HCT116 (cell line): Measurements from ENCODE around the gene ING1. TPM values are rescaled to one million over a fixed set of nuclear protein-coding genes. Genes with fewer than 3 reads are reported as not detected.
A peak's percentile ranks its signal among the peaks of the same experiment; 100 is the strongest.

Source experiments
- ATAC-seq: fragments of 200-7000 bp; cut with Tn5 transposase; 2 replicates; pipeline ENCODE4 v1.9.1; 2020; ENCODE audit warnings: mild to moderate bottlenecking, moderate library complexity
- BruUV-seq: library from RNA; stranded (reverse); fragments of 400-500 nt; replicated peaks from 2 replicates; lab custom pipeline; 2021; lab: Mats Ljungman, UMichigan
- CTCF ChIA-PET: fragments of 300-600 bp; sonication (Branson Sonifier 250); formaldehyde crosslinking; loops from one replicate; lab custom pipeline; 2021; ENCODE audit warnings: antibody characterized with exemption; lab: Charles Lee
- POLR2A ChIA-PET: fragments of 300-600, 350-600 bp; sonication (Branson Sonifier 250); formaldehyde crosslinking; loops from one replicate; lab custom pipeline; 2021; ENCODE audit warnings: antibody characterized with exemption; lab: Charles Lee
- RAD21 ChIA-PET, 2 experiments: fragments of 300-600 bp; sonication (Branson Sonifier 250); formaldehyde crosslinking; loops; one replicate each; lab custom pipeline; 2023; ENCODE audit warnings: low total read pairs in 2 of 2; ENCODE audit not compliant: uncharacterized antibody in 2 of 2, unreplicated experiment in 2 of 2, low non-redundant PET in 1 of 2; lab: Charles Lee
- DNase-seq: peaks from one replicate; pipeline ENCODE4 v3.0.0-alpha.2; 2010; ENCODE audit warnings: low read depth, low spot score
- H2AFZ ChIP-seq: fragments of 200-600 bp; shearing (Covaris generic), sonication (generic); 2 replicates; pipeline ENCODE4 v1.6.1; 2017; ENCODE audit warnings: low read depth, mixed run types, mixed read lengths, antibody characterized with exemption, low read length; ENCODE audit not compliant: poor library complexity, severe bottlenecking
- H3K27ac ChIP-seq: 2 replicates; pipeline ENCODE4 v1.5.1; 2012; ENCODE audit warnings: low read depth, low read length
- H3K27me3 ChIP-seq: fragments of 200-600 bp; sonication (generic); 2 replicates; pipeline ENCODE4 v1.6.1; 2016; ENCODE audit warnings: mixed run types, low read length, mixed read lengths; ENCODE audit not compliant: insufficient read depth
- H3K36me3 ChIP-seq, 2 experiments: fragments of 200-500 bp in 1 of 2; fragments of 200-600 bp in 1 of 2; sonication (Bioruptor generic) in 1 of 2; sonication (generic) in 1 of 2; 2 replicates each; pipeline versions ENCODE4 v1.5.1 to v1.6.1; 2014 to 2016; ENCODE audit warnings: low read length in 2 of 2, inconsistent platforms in 1 of 2, mixed read lengths in 1 of 2, mixed run types in 1 of 2; ENCODE audit not compliant: insufficient read depth in 2 of 2, control insufficient read depth in 1 of 2
- H3K4me1 ChIP-seq, 2 experiments: fragments of 200-600 bp in 1 of 2; sonication (generic) in 1 of 2; 2 replicates each; pipeline versions ENCODE4 v1.5.1 to v1.6.1; 2012 to 2017; ENCODE audit warnings: low read length in 2 of 2, inconsistent platforms in 1 of 2, mild to moderate bottlenecking in 1 of 2, mixed read lengths in 1 of 2, mixed run types in 1 of 2, moderate library complexity in 1 of 2; ENCODE audit not compliant: insufficient read depth in 2 of 2, control insufficient read depth in 1 of 2
- H3K4me2 ChIP-seq: fragments of 200-600 bp; sonication (generic); 2 replicates; pipeline ENCODE4 v1.6.1; 2017; ENCODE audit warnings: mixed run types, low read length, mixed read lengths
- H3K4me3 ChIP-seq, 2 experiments: fragments of 200-600 bp in 1 of 2; sonication (generic) in 1 of 2; replicated peaks in 1 of 2; 2 replicates each; pipeline ENCODE4 v1.5.1; 2011 to 2016; ENCODE audit warnings: low read length in 2 of 2, control low read depth in 1 of 2, low read depth in 1 of 2, mild to moderate bottlenecking in 1 of 2, mixed read lengths in 1 of 2, mixed run types in 1 of 2
- H3K79me2 ChIP-seq: fragments of 200-600 bp; sonication (generic); 2 replicates; pipeline ENCODE4 v1.6.1; 2017; ENCODE audit warnings: mild to moderate bottlenecking, mixed run types, low read length, moderate library complexity, mixed read lengths; ENCODE audit not compliant: insufficient read depth
- H3K9ac ChIP-seq: fragments of 200-600 bp; sonication (generic); 2 replicates; pipeline ENCODE4 v1.6.1; 2016; ENCODE audit warnings: low read length, mixed read lengths
- H3K9me2 ChIP-seq: fragments of 200-600 bp; sonication (generic), shearing (Covaris generic); 2 replicates; pipeline ENCODE4 v1.6.1; 2017; ENCODE audit warnings: mixed run types, mild to moderate bottlenecking, moderate library complexity; ENCODE audit not compliant: insufficient read depth
- H3K9me3 ChIP-seq, 2 experiments: fragments of 200-500 bp in 1 of 2; fragments of 200-600 bp in 1 of 2; sonication (Bioruptor generic) in 1 of 2; sonication (generic) in 1 of 2; 2 replicates each; pipeline ENCODE4 v1.6.1; 2014 to 2017; ENCODE audit warnings: low read length in 2 of 2, mixed read lengths in 2 of 2, inconsistent platforms in 1 of 2, low read depth in 1 of 2, mild to moderate bottlenecking in 1 of 2, mixed run types in 1 of 2, moderate library complexity in 1 of 2; ENCODE audit not compliant: control insufficient read depth in 1 of 2, insufficient read depth in 1 of 2
- H4K20me1 ChIP-seq: fragments of 200-600 bp; sonication (generic), shearing (Covaris generic); 2 replicates; pipeline ENCODE4 v1.6.1; 2017; ENCODE audit warnings: mixed run types, mild to moderate bottlenecking, moderate library complexity; ENCODE audit not compliant: insufficient read depth
- CBX3 ChIP-seq: IDR thresholded peaks from 2 replicates; pipeline ENCODE4 v1.6.1; 2012; ENCODE audit warnings: low read depth
- CEBPB ChIP-seq: IDR thresholded peaks from 2 replicates; pipeline ENCODE4 v1.6.1; 2012; ENCODE audit warnings: low read depth
- EGR1 ChIP-seq: IDR thresholded peaks from 2 replicates; pipeline ENCODE4 v1.6.1; 2012; ENCODE audit warnings: low read depth
- ELF1 ChIP-seq: IDR thresholded peaks from 2 replicates; pipeline ENCODE4 v1.6.1; 2012; ENCODE audit warnings: low read depth, borderline replicate concordance
- EZH2 ChIP-seq: fragments of 200-600 bp; sonication (generic); IDR thresholded peaks from 2 replicates; pipeline ENCODE4 v1.6.1; 2017; ENCODE audit warnings: antibody characterized with exemption, mixed run types
- EZH2phosphoT487 ChIP-seq: fragments of 200-600 bp; IDR thresholded peaks from 2 replicates; pipeline ENCODE4 v1.6.1; 2018; ENCODE audit warnings: antibody characterized with exemption, borderline replicate concordance
- FOSL1 ChIP-seq: IDR thresholded peaks from 2 replicates; pipeline ENCODE4 v1.6.1; 2012; ENCODE audit warnings: low read depth
- JUND ChIP-seq: IDR thresholded peaks from 2 replicates; pipeline ENCODE4 v1.6.1; 2012
- POLR2A ChIP-seq: IDR thresholded peaks from 2 replicates; pipeline ENCODE4 v1.7.0; 2011; ENCODE audit warnings: borderline replicate concordance; ENCODE audit not compliant: insufficient read depth, insufficient read length; ENCODE audit errors: extremely low read depth
- POLR2AphosphoS5 ChIP-seq: IDR thresholded peaks from 2 replicates; pipeline ENCODE4 v1.6.1; 2011; ENCODE audit warnings: mild to moderate bottlenecking, low read depth, low read length, moderate library complexity
- RAD21 ChIP-seq: IDR thresholded peaks from 2 replicates; pipeline ENCODE4 v1.6.1; 2012; ENCODE audit warnings: low read depth, mild to moderate bottlenecking
- SIN3A ChIP-seq: IDR thresholded peaks from 2 replicates; pipeline ENCODE4 v1.6.1; 2012; ENCODE audit warnings: low read depth
- SP1 ChIP-seq: IDR thresholded peaks from 2 replicates; pipeline ENCODE4 v1.6.1; 2012; ENCODE audit warnings: low read depth
- SRF ChIP-seq: IDR thresholded peaks from 2 replicates; pipeline ENCODE4 v1.6.1; 2012; ENCODE audit warnings: low read depth
- TCF7L2 ChIP-seq: IDR thresholded peaks from 2 replicates; pipeline ENCODE4 v1.7.0; 2011; ENCODE audit warnings: borderline replicate concordance, inconsistent platforms; ENCODE audit not compliant: insufficient read depth, insufficient read length; ENCODE audit errors: extremely low read depth
- YY1 ChIP-seq: IDR thresholded peaks from 2 replicates; pipeline ENCODE4 v1.6.1; 2011; ENCODE audit warnings: low read length, low read depth, moderate library complexity, mild to moderate bottlenecking; ENCODE audit not compliant: insufficient replicate concordance; ENCODE audit errors: extremely low read depth
- ZFX ChIP-seq: fragments of 450-650 bp; IDR thresholded peaks from 2 replicates; pipeline ENCODE4 v1.6.1; 2017
- ZNF274 ChIP-seq: fragments of 200-500 bp; sonication (Bioruptor generic); IDR thresholded peaks from 2 replicates; pipeline ENCODE4 v1.6.1; 2014; ENCODE audit warnings: mild to moderate bottlenecking, low read depth, low read length, inconsistent platforms
- intact Hi-C: fragments of 100-400 bp; cut with micrococcal nuclease; formaldehyde crosslinking; loops from 2 replicates; pipeline ENCODE4 v1.10.0; 2022
- total RNA-seq: library from RNA; stranded (reverse); gene quantifications from one replicate; pipeline ENCODE4 v1.2.1, GENCODE V29; 2021; ENCODE audit not compliant: unreplicated experiment
- TF ChIP-seq, protein P1 (sequence below), 3 experiments: fragments of 200-600 bp in 1 of 3; sonication (generic) in 1 of 3; IDR thresholded peaks in 2 of 3; conservative IDR thresholded peaks in 1 of 3; 2 replicates each; pipeline ENCODE4 v1.5.1; 2012 to 2017; ENCODE audit warnings: low read depth in 2 of 3, low read length in 2 of 3, antibody characterized with exemption in 1 of 3, borderline replicate concordance in 1 of 3, control low read depth in 1 of 3, mild to moderate bottlenecking in 1 of 3, mixed read lengths in 1 of 3, mixed run types in 1 of 3, moderate library complexity in 1 of 3; ENCODE audit not compliant: insufficient read depth in 1 of 3
- TF ChIP-seq, protein P2 (sequence below): IDR thresholded peaks from 2 replicates; pipeline ENCODE4 v1.6.1; 2012
- TF ChIP-seq, protein P3 (sequence below): IDR thresholded peaks from 2 replicates; pipeline ENCODE4 v1.6.1; 2012; ENCODE audit warnings: low read depth

ING1 gene
- total RNA-seq, 1 experiment from 2014 or later, result 27.0 TPM

DNA sequence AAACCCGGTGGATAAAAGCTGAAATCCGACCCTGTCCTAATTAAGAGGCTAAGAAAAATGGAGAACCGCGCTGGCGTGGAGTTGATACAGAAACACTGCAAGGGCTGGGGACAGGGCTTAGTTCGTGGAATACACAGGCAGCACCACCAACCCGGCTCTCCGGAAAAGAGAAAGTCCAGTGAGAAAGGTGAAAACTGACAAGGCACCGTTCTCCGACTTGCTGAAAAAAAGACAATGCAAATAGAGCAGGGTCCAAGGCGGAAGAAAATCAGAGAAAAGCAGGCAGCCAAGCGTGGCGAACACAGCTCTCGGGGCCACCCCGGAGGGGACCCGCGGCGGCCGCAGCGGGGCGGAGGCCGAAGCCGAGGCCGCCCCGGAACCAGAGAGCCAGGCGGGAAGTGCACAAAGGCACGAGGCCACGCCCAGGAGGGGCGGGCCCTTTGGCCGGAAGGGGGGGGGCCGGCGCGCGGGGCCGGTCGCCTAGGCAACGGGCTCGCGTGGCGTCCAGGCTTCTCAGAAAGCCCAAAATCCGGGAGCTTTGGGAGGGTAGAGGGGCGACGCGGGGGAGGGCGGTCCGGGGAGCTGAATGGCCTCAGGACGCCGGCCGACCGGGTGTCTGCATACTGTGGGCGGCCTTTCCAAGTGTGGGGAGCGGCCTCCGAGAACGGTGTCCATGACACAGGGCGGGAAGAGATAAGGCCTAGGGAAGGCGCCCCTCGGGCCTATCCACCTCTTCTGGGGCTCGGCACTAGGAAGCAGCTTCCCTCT lies 1.2 kb upstream of the ING1 start:
- H3K27ac ChIP-seq, result peak overlapping the region; percentile 98
- intact Hi-C loops, result loop anchor here (10.0 kb wide), 1 partner anchor 253 kb away; no protein-coding TSS in a partner anchor
- no TSS peak for BruUV-seq
- DNase-seq (peak; percentile 68), ATAC-seq (peak; percentile 44)
- H3K9me3 ChIP-seq, result no peaks in the 10 kb centered on the region
- RAD21 ChIA-PET, result no interaction called here
- peak overlapping the region; percentile 88 for H3K4me3 ChIP-seq
- no peaks in the 10 kb centered on the region for H3K9me2 ChIP-seq
- POLR2A ChIA-PET, result interaction anchor here (0.6 to 1.6 kb wide), 20 partner anchors 8 to 523 kb away, joined by 3 to 13 read pairs (median 3); partner anchors contain the start of genes NAXD and RAB20
- CTCF ChIA-PET, result no interaction called here
- H3K4me2 ChIP-seq, result peak overlapping the region; percentile 98
- H3K27me3 ChIP-seq, result no peaks in the 10 kb centered on the region
- peaks cover 15% of the 10 kb centered on the region for H4K20me1 ChIP-seq
- no peak overlapping the region for H2AFZ ChIP-seq
- no peaks in the 10 kb centered on the region for H3K36me3 ChIP-seq
- H3K79me2 ChIP-seq, result peaks cover 30% of the 10 kb centered on the region
- peak overlapping the region; percentile 95 for H3K9ac ChIP-seq
- peaks cover 14 to 35% of the 10 kb centered on the region in 2 experiments; a peak in 3 of 4 replicates for H3K4me1 ChIP-seq
- TF ChIP-seq POLR2AphosphoS5 (peak; percentile 95), YY1 (peak; percentile 22), ZNF274 (no peak), SP1 (no peak), TCF7L2 (peak; percentile 75), EZH2phosphoT487 (no peak), ZFX (peak; percentile 56), SIN3A (no peak), CEBPB (no peak), EZH2 (no peak), CBX3 (no peak), ELF1 (no peak), EGR1 (no peak), FOSL1 (no peak), POLR2A (peak; percentile 92), SRF (no peak), JUND (no peak), RAD21 (no peak)
- TF ChIP-seq, protein P1, sequence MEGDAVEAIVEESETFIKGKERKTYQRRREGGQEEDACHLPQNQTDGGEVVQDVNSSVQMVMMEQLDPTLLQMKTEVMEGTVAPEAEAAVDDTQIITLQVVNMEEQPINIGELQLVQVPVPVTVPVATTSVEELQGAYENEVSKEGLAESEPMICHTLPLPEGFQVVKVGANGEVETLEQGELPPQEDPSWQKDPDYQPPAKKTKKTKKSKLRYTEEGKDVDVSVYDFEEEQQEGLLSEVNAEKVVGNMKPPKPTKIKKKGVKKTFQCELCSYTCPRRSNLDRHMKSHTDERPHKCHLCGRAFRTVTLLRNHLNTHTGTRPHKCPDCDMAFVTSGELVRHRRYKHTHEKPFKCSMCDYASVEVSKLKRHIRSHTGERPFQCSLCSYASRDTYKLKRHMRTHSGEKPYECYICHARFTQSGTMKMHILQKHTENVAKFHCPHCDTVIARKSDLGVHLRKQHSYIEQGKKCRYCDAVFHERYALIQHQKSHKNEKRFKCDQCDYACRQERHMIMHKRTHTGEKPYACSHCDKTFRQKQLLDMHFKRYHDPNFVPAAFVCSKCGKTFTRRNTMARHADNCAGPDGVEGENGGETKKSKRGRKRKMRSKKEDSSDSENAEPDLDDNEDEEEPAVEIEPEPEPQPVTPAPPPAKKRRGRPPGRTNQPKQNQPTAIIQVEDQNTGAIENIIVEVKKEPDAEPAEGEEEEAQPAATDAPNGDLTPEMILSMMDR (IDR thresholded peaks at IDR 0.05 in 2 of 3, conservative IDR thresholded peaks at IDR 0.05 in 1 of 3; ENCODE audit: borderline replicate concordance in 1 of 3, insufficient read depth in 1 of 3, low read depth in 2 of 3, low read length in 2 of 3), result no peak
- TF ChIP-seq, protein P2, sequence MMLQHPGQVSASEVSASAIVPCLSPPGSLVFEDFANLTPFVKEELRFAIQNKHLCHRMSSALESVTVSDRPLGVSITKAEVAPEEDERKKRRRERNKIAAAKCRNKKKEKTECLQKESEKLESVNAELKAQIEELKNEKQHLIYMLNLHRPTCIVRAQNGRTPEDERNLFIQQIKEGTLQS, result no peak
- TF ChIP-seq, protein P3, sequence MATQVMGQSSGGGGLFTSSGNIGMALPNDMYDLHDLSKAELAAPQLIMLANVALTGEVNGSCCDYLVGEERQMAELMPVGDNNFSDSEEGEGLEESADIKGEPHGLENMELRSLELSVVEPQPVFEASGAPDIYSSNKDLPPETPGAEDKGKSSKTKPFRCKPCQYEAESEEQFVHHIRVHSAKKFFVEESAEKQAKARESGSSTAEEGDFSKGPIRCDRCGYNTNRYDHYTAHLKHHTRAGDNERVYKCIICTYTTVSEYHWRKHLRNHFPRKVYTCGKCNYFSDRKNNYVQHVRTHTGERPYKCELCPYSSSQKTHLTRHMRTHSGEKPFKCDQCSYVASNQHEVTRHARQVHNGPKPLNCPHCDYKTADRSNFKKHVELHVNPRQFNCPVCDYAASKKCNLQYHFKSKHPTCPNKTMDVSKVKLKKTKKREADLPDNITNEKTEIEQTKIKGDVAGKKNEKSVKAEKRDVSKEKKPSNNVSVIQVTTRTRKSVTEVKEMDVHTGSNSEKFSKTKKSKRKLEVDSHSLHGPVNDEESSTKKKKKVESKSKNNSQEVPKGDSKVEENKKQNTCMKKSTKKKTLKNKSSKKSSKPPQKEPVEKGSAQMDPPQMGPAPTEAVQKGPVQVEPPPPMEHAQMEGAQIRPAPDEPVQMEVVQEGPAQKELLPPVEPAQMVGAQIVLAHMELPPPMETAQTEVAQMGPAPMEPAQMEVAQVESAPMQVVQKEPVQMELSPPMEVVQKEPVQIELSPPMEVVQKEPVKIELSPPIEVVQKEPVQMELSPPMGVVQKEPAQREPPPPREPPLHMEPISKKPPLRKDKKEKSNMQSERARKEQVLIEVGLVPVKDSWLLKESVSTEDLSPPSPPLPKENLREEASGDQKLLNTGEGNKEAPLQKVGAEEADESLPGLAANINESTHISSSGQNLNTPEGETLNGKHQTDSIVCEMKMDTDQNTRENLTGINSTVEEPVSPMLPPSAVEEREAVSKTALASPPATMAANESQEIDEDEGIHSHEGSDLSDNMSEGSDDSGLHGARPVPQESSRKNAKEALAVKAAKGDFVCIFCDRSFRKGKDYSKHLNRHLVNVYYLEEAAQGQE, result no peak
